Measurements from ENCODE around the gene RNASEH2C.
"Not testable (repeated sequence)": the region's sequence is repeated elsewhere in the genome, so short reads cannot be mapped to it uniquely, and the experiment has no call there.

The RNASEH2C gene

DNA sequence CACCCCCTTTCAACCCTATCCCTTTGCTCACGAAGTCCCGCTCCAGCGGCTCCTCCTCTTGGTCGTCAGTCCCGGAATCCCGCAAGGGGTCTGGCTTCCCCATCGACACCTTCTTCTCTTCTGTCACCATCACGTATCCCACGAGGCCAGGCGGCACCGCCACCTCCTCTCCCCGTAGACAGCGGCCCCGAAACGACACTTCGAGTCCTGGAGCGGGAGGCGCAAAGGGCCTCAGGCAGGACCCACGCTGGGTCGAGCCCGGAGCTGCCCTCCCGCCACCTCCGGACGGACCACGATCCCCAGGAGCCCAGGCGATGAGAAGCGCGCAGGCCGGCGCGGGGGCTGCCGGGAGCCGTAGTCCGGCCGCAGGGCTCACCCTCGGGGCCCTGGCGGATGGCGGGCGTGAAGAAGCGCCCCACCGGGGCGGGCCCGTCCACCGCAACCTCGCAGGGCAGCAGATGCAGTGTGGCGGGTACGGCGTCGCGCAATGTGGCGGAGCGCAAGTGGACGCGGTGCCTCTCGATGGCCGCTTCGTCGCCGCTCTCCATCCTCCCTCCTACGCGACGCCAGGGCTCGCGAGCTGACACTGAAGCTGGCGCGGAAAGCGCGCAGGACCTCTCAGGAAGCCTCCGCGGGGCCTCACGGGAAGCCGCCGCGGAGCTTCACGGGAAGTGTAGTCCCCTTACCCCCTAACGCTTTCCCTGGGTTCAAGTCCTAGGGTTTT is at the start of gene RNASEH2C:
Gene RNASEH2C (minus strand): TSS at position 588 of the 724 bp plus-strand sequence. CDS start 40 bp downstream, at position 548.
- peak; percentile 49 to 77 (median 64) for DNase-seq (ENCODE audit: low read depth in 4 of 4, low spot score in 1 of 4)

DNA sequence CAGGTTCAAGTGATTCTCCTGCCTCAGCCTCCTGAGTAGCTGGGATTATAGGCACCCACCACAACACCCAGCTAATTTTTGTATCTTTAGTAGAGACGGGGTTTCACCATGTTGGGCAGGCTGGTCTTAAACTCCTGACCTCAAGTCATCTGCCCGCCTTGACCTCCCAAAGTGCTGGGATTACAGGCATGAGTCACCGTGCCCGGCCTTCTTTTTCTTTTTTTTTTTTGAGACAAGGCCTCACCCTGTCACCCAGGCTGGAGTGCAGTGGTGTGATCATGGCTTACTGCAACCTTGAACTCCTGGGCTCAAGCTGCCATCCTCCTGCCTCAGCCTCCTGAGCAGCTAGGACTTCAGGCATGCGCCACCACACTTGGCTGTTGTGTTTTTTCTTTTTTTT is 47.2 kb upstream of the RNASEH2C start:
- not testable (repeated sequence) for DNase-seq (ENCODE audit: low read depth in 4 of 4, low spot score in 1 of 4)

DNA sequence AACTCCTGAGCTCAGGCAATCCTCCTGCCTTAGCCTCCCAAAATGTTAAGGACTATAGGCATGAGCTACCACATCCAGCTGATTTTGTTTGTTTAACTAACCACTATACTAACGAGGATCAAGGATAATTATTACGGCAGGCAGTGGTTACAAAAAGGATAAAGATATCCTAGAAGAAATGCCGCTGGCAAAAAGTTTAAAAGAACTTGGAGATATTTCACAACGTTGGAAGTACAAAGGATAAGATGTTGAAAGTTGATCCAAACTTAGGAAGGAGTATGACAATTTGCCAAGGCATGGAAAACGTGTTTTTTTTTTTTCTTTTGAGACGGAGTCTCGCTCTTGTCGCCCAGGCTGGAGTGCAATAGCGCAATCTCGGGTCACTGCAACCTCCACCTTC is 46.8 kb upstream of the RNASEH2C start:
- DNase-seq (ENCODE audit: low read depth in 4 of 4, low spot score in 1 of 4), result no peak

DNA sequence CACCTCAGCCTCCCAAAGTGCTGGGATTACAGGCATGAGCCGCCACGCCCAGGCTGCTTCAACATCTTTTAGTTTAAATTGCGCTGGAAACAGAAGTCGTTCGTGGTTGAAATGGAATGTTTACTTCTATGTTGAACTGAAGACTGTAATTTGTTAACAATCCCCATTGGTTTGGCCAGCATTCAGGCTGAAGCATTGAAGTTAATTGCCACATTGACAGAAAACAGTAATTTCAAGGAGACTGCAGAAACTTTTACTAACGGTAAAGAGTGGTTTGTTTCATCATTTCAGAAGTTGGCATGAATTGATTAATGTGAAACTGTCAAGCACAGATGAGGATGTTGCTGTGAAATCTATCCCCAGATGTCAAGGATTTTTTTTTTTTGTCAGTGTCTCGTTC is 45.9 kb upstream of the RNASEH2C start:
- no peak for DNase-seq (ENCODE audit: low read depth in 4 of 4, low spot score in 1 of 4)

DNA sequence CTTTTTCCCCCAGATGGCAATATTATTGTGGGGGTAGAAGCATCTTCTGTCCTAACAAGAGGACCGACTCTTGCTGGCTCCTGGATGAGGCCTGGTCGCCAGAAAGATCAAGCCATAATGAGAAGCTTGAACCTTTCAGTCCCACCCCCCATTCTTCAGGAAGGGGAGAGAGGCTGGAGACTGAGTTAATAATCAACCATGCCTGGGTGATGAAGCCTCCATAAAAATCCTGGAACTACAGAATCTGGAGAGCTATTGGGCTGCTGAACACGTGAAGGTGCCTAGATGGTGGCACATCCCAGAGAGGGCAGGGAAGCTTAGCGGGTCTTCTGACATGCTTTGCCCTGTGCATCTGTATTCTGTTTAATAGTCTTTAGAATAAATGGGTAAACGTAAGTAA is 43.8 kb upstream of the RNASEH2C start:
- DNase-seq (ENCODE audit: low read depth in 4 of 4, low spot score in 1 of 4), result no peak

DNA sequence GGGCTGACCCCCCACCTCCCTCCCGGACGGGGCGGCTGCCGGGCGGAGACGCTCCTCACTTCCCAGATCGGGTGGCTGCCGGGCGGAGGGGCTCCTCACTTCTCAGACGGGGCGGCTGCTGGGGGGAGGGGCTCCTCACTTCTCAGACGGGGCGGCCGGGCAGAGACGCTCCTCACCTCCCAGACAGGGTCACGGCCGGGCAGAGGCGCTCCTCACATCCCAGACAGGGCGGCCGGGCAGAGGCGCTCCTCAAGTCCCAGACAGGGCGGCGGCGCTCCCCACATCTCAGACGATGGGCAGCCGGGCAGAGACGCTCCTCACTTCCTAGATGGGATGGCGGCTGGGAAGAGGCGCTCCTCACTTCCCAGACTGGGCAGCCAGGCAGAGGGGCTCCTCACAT is 42.2 kb upstream of the RNASEH2C start:
- DNase-seq (ENCODE audit: low read depth in 4 of 4, low spot score in 1 of 4), result not testable (repeated sequence)

DNA sequence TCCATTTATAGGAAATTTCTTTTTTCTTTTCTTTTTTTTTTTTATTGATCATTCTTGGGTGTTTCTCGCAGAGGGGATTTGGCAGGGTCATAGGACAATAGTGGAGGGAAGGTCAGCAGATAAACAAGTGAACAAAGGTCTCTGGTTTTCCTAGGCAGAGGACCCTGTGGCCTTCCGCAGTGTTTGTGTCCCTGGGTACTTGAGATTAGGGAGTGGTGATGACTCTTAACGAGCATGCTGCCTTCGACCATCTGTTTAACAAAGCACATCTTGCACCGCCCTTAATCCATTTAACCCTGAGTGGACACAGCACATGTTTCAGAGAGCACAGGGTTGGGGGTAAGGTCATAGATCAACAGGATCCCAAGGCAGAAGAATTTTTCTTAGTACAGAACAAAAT is 41.6 kb upstream of the RNASEH2C start:
- DNase-seq (ENCODE audit: low read depth in 4 of 4, low spot score in 1 of 4), result not testable (repeated sequence)

DNA sequence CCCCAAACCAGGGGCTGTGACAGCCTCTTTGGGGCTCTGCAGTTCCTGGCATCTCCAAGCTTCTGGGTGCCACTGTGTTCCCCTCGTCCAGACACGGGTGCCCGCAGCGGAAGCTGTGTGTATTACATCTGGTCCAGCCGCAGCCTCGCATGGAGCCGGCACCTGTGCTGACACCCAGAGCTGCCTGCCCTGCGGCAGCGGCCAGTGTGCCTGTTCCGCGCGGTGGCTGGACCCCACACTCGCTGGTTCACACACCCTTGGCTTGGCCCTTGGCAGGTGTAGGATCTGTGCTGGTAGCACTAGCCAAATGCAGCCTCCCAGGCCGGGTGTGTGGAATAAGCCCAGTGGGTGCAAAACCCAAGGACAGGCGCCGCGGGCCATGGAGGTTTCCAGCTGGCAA is 24.5 kb upstream of the RNASEH2C start:
- DNase-seq (ENCODE audit: low read depth in 4 of 4, low spot score in 1 of 4), result no peak

DNA sequence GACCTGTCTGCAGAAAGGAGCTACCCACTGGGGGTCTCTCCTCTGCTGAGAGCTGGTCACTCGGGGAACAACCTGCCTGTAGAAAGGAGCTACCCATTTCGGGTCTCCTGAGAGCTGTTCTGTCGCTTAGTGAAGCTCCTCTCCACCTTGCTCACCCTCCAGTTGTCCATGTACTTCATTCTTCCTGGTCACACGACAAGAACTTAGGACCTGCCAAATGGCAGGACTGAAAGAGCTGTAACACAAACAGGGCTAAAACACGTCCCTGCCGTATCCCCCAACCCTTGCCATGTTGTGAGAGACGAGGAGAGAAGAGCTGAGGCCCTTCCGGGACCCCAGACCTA is 24.1 kb upstream of the RNASEH2C start:
- DNase-seq (ENCODE audit: low read depth in 4 of 4, low spot score in 1 of 4), result no peak

DNA sequence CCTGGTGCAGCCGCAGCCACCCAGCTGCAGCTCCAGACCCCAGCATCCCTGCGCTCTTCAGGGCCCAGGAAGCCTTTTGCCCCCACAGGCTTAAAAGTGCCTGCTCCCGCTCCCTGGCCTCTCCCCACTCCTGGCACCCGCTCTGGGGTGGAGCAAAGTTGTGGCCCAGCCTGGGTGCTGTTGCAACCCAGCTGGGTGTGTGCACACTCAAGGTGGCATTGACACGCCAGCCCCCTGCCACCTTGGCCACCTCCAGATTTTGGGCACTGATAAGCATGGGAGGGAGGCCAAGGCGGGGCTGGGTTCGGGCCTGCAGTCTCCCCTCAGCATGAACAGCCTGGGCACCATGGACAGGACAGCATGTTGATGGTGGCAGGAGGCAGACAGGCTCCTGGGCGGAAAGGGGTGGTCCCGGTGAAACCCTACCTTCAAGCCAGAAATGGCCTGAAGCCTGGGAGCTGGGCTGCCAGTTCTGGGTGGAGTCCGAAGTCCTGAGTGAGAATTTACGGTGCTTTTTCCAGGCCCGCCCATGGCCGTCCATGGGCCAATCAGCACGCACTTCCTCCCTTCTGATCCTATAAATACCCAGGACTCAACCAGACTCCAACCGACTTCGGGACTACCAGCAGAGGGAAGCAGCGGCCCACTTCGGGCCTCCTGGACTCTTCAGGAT is 23.6 kb upstream of the RNASEH2C start:
- DNase-seq (ENCODE audit: low read depth in 4 of 4, low spot score in 1 of 4), result no peak

DNA sequence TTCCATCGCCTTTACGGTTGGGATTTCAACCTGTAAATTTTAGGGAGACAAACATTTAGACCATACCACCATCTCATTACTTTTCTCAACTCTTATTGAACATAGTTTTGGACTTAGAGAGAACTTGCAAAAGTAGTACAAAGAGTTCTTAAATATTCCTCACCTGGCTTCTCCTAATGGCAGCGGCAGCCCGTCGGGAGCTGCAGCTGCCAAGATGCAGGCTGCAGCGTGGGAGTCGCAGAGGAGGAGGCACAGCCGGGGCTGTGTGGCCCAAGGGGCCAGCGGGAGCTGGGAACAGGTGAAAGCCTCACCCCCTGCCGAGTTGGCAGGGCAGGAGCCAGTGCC is 23.1 kb upstream of the RNASEH2C start:
- DNase-seq (ENCODE audit: low read depth in 4 of 4, low spot score in 1 of 4), result no peak

DNA sequence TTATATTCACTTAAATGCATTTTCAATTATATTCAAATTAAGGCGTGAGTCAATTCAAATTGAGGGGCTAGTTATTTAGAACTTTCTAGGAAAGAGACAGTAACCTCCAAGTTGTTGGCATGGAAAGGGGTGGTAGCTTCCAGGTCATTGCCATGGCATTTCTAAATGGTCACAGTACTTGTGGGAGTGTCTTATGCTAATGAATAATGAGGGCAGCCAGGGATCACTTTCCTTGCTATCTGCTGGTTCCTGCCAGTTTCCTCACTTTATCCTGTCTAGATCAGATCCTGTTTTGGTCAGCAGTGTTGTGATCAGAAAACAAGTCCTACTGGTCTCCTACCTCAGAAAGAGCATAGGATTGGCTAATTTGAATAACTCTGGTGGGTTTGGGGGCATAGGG is 21.8 kb upstream of the RNASEH2C start:
- DNase-seq (ENCODE audit: low read depth in 4 of 4, low spot score in 1 of 4), result no peak

DNA sequence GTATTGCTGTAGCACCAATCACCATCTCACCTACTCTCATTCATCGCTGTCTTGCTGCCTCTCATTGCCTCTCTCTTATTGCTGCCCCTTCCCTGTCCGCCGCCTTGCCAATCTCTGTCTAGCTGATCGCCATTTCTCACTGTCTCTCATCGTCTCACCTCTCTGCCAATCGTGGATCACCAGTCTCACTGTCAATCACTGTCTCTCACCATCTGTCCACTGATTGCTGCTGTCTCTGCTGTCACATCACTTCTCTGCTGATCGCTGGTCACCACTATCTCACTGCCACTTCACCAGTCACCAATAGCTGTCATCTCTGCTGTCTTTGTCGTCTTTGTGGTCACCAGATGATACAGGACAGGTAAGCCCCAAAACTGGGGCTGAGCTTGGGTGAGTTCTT is 20.6 kb upstream of the RNASEH2C start:
- DNase-seq (ENCODE audit: low read depth in 4 of 4, low spot score in 1 of 4), result no peak

DNA sequence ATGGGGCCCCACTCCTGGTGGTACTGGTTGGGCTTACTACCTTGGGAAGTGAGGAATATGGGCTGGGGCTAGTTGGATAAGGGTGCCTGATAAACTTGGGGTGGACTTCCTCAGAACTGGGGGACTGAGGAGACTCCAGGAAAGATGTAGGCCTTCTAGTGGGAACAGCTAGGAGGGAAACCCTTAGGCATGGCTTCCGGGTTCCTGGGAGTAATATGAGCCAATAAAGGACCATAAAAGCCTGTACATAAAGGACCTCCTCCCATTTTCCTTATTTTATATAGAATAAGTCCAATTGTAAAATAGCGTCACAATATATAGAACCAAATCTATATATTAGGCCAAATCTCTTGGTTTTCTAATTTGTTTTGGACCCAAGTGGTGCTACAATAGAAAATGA is 18.4 kb upstream of the RNASEH2C start:
- no peak for DNase-seq (ENCODE audit: low read depth in 4 of 4, low spot score in 1 of 4)

DNA sequence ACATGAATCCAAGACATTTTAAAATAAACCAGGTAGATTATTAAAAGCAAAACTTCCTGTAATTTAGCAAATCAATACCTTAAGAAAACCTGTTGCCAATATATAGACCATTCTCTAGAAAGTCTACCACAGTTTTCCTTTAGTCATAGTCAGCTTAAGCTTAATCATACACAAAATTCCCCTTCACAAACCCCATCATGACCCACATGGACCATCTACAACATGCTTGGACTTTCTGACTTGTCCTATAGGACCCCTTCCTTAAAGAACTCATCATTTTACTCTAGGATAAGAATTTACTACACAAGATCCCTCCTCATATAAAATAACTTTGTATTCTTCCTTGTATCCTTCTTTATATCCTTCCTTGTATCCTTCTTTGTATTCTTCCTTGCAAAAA is 16.2 kb upstream of the RNASEH2C start:
- no peak for DNase-seq (ENCODE audit: low read depth in 4 of 4, low spot score in 1 of 4)

DNA sequence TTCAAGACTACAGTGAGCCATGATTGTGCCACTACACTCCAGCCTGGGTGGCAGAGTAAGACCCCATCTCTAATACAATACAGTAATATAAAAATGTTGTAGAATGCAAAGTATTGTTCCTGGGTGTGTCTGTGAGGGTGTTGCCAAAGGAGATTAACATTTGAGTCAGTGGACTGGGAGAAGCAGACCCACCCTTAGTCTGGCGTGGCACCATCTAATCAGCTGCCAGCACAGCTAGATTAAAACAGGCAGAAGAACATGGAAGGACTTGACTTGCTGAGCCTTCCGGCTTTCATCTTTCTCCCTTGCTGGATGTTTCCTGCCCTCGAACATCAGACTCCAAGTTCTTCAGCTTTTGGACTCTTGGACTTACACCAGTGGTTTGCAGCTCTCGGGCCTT is 14.5 kb upstream of the RNASEH2C start:
- not testable (repeated sequence) for DNase-seq (ENCODE audit: low read depth in 4 of 4, low spot score in 1 of 4)

DNA sequence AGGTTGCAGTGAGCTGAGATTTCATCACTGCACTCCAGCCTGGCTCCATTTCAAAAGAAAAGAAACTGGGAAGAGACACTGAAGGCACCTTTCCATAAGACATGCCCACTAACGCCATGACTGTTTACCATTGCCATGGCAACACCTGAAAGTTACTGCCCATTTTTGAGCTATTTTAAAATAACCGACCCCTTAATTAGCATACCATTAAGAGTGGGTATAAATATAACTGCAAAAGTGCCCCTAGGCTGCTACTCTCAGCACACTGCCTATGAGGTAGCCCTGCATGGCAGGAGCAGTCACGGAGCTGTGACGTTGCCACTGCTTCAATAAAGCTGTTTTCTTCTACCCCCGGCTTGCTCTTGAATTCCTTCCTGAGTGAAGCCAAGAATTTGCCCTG is 9.9 kb upstream of the RNASEH2C start:
- DNase-seq (ENCODE audit: low read depth in 4 of 4, low spot score in 1 of 4), result no peak

DNA sequence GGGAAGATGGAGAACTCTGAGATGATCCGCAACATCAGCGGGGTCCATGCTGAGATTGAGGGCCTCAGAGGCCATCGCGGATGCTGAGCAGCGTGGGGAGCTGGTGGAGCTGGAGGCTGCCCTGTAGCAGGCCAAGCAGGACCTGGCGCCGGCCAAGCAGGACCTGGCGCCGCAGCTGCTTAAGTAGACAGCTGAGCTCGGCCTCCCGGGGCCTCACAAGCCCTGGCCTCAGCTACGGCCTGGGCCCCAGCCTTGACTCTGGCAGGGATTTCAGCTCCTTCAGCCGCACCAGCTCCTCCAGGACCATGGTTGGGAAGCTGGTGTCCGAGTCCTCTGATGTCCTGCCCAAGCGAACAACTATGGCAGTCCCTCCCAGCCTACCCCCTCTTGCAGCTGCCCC is 7.3 kb upstream of the RNASEH2C start:
- DNase-seq (ENCODE audit: low read depth in 4 of 4, low spot score in 1 of 4), result no peak

DNA sequence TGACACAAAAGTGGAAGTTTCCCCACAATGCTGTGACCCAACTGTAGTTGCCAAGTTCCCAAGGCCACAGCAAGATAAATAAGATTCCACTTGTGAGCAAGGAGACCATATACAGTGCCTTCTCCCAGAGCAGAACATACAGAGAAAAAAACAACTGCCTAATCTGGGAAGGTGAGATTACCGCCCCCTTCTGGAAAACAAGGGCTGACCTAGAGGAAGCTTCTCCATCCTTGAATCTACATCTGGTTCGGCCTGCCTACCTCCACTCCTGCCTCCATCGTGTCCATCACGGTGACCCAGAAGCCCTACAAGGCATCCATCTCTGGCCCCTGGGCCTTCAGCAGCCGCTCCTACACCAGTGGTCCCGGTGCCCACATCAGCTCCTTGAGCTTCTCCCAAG is 6.1 kb upstream of the RNASEH2C start:
- no peak for DNase-seq (ENCODE audit: low read depth in 4 of 4, low spot score in 1 of 4)

DNA sequence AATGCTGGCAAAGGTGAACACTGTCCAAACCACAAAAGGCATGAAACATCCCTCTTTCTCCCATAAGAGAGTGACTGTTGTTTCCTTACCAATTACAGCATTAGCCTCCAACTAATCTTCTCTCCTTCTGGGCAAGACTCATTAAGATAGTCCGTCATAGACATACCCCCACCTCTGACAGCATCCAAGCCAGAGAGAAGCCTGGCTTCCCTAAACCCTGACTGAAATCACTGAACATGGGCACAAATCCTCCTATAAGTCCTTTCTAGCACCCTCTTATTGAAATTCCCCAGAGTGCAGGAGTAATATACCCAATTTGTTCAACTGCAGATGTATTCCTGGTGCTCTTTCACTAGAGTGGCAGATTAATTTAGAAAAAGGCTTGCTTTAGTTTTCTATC is 1.7 kb upstream of the RNASEH2C start:
- DNase-seq (ENCODE audit: low read depth in 4 of 4, low spot score in 1 of 4), result no peak

DNA sequence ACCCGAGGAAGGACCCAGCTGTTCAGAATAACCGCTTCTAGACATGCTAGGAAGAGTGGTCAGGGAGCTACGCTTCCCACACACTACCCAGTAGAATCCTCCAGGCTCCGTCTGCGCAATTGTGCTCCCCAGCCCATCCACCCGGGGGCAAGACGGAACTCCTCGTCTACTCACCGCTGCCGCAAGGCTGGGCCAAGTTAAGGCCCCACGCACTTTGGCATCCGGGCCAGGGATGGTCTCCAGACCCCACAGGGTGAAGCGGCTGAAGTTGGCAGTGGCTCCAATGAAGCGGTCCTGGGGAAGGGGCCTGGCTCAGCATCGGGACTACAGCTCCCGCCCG is 757 bp downstream of the RNASEH2C start:
- DNase-seq (ENCODE audit: low read depth in 4 of 4, low spot score in 1 of 4), result peak in 1 of 4 experiments; percentile 23

DNA sequence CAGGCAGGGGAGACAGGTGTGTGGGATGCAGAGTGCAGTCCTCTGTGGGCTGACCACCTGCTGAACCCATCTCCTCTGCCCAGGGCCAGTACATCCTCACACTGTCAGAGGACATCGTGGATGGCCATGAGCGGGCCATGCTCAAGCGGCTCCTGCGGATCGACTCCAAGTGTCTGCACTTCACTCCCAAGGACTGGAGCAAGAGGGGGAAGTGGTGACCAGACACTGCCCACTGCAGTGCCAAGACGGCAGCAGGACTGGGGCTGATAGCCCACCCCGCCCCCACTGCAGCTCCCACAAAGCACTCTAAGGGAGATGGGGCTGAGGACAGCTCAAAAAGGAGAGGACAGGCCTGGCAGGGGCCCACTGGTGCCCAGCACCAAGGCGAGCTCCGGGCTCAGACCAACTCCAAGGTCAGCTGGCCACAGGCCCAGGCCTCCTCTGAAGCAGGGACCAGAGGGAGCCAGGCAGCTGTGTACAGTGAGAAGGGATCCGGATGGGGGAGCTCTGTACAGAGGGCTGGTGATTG is 1.6 kb downstream of the RNASEH2C start:
- DNase-seq (ENCODE audit: low read depth in 4 of 4, low spot score in 1 of 4), result no peak

DNA sequence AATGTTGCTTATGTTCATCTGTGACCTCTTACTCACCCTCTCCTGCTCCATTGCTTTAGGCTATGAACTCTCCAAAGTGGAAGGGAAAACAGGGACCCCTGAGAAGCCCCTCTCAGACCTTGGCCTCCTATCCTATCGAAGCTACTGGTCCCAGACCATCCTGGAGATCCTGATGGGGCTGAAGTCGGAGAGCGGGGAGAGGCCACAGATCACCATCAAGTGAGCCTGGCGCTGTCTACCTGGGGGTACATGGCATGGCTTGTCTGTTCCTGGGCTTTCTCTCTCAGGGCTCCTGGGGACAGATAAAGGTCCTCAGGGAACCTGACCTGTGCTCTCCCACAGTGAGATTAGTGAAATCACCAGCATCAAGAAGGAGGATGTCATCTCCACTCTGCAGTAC is 2.1 kb downstream of the RNASEH2C start:
- DNase-seq (ENCODE audit: low read depth in 4 of 4, low spot score in 1 of 4), result no peak

Data from stimulated activated CD4-positive, alpha-beta T cell treated with anti-CD3 and anti-CD28 coated beads, Interleukin-1b, Interleukin-23, amount 100 ng/mL, for 24 hours (primary cell).